ENCODE results near the gene TMED10. TPM values are rescaled to one million over a fixed set of nuclear protein-coding genes. Genes with fewer than 3 reads are reported as not detected.

The TMED10 gene
- total RNA-seq, 2 donors from 2014 or later: 320 to 397 TPM

DNA sequence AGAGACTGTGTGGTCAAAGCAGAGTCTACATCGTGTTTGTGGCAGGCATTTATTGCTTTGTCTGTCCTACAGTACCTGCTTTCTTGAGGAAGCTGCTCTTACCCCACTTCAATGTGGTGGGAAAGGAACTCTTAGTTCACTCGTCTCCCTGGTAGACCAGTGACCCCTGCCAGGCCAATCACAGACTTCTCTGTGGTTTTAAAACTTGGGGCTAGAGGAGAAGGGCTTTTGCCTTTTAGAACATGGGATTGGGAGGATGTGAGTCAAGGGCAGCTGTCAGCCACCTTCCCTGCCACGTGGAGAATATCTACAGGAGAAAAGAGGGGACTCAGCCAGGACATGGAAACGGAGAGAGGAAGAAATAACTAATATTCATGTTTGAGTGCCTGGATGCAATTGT is 36.8 kb upstream of the TMED10 start:
- Histone ChIP-seq H3K9me3 (no peaks in the 10 kb centered on the region), H3K36me3 (no peaks in the 10 kb centered on the region), H3K27ac (no peak overlapping the region), H3K4me3 (no peak overlapping the region), H3K27me3 (replicated peaks; ENCODE audit: insufficient read depth) (no peaks in the 10 kb centered on the region), H3K4me1 (replicated peaks) (no peaks in the 10 kb centered on the region)
- intact Hi-C loops (cut with DNase I): no loop called here
- TF ChIP-seq POLR2AphosphoS5 (IDR thresholded peaks at IDR 0.05): no peak
- no peak for TF ChIP-seq POLR2A (IDR thresholded peaks at IDR 0.05)
- TF ChIP-seq, protein P1, sequence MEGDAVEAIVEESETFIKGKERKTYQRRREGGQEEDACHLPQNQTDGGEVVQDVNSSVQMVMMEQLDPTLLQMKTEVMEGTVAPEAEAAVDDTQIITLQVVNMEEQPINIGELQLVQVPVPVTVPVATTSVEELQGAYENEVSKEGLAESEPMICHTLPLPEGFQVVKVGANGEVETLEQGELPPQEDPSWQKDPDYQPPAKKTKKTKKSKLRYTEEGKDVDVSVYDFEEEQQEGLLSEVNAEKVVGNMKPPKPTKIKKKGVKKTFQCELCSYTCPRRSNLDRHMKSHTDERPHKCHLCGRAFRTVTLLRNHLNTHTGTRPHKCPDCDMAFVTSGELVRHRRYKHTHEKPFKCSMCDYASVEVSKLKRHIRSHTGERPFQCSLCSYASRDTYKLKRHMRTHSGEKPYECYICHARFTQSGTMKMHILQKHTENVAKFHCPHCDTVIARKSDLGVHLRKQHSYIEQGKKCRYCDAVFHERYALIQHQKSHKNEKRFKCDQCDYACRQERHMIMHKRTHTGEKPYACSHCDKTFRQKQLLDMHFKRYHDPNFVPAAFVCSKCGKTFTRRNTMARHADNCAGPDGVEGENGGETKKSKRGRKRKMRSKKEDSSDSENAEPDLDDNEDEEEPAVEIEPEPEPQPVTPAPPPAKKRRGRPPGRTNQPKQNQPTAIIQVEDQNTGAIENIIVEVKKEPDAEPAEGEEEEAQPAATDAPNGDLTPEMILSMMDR (IDR thresholded peaks at IDR 0.05): no peak
- no peak for DNase-seq (ENCODE audit: low spot score)
- 60% methylated on average over 4 of the region's 4 CpGs for WGBS

DNA sequence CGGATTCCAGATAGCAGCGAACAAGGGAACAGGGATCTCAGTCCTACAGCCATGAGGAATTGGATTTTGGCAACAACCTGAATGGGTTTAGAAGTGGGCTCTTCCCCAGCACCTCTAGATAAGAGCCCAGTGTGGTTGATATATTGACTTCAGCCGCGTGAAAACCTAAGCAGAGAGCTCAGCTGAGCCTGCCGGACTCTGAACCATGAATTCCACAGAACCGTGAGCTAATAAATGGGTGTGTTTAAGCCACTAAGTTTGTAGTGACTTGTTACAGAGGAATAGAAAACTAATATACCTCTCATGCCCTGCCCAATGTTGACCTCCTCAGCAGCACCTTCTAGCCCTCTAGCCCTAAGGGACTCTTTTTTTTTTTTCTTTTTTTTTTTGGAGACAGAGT is 32.4 kb upstream of the TMED10 start:
- intact Hi-C loops (cut with DNase I): no loop called here
- H3K9me3 ChIP-seq: no peaks in the 10 kb centered on the region
- H3K27ac ChIP-seq: no peak overlapping the region
- H3K4me3 ChIP-seq: no peak overlapping the region
- DNase-seq (ENCODE audit: low spot score): no peak
- no peaks in the 10 kb centered on the region for H3K27me3 ChIP-seq (replicated peaks; ENCODE audit: insufficient read depth)
- TF ChIP-seq POLR2AphosphoS5 (IDR thresholded peaks at IDR 0.05) (no peak), POLR2A (IDR thresholded peaks at IDR 0.05) (no peak)
- TF ChIP-seq, protein P1 (IDR thresholded peaks at IDR 0.05): no peak
- WGBS: 88% methylated on average over 6 of the region's 6 CpGs
- H3K4me1 ChIP-seq (replicated peaks): no peaks in the 10 kb centered on the region
- no peaks in the 10 kb centered on the region for H3K36me3 ChIP-seq

DNA sequence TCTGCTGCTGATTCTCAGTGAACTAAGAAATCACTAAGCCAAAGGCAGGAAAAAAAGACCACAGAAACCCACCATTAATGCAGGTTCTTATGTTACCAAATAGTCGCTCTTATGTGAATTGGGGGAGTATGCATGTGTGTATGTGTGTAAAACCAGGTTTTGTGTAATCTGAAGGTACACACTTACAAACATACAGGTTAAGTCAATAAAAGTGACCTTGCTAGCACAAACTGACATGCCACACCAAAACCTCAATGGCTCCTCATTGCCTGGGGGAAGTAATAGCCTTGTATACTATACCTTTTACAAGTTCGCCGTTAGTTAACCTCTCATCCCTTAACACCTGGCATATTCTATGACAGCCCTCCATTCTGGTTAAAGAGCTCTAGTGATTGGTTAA is 29.8 kb upstream of the TMED10 start:
- no peaks in the 10 kb centered on the region for H3K9me3 ChIP-seq
- intact Hi-C loops (cut with DNase I): no loop called here
- no peaks in the 10 kb centered on the region for H3K27me3 ChIP-seq (replicated peaks; ENCODE audit: insufficient read depth)
- TF ChIP-seq, protein P1 (IDR thresholded peaks at IDR 0.05): no peak
- TF ChIP-seq POLR2AphosphoS5 (IDR thresholded peaks at IDR 0.05): no peak
- no peak for TF ChIP-seq POLR2A (IDR thresholded peaks at IDR 0.05)
- DNase-seq (ENCODE audit: low spot score): no peak
- no peaks in the 10 kb centered on the region for H3K4me1 ChIP-seq (replicated peaks)
- no peaks in the 10 kb centered on the region for H3K36me3 ChIP-seq
- 81% methylated on average over 3 of the region's 3 CpGs for WGBS
- H3K4me3 ChIP-seq: no peak overlapping the region
- no peak overlapping the region for H3K27ac ChIP-seq

DNA sequence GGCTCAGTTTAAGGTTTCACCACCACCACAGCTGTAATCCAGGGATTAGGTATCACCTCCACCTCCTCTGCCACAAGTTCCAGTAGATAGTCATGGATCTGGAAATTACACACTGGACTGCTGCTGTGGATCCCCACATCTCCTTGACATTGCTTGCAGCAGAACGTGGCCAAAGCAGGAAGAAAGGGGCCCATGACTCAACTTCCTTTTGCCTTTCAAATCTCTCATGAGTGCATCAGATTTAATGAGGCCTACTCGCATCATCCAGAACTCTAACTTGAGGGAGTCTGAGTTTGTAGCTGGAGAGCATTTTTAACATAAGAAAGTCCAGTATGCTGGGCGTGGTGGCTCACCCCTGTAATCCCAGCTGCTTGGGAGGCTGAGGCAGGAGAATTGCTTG is 29.2 kb upstream of the TMED10 start:
- H3K9me3 ChIP-seq: no peaks in the 10 kb centered on the region
- WGBS: 94% methylated on average over 3 of the region's 3 CpGs
- no peak for DNase-seq (ENCODE audit: low spot score)
- no peaks in the 10 kb centered on the region for H3K4me1 ChIP-seq (replicated peaks)
- intact Hi-C loops (cut with DNase I): no loop called here
- H3K27ac ChIP-seq: no peak overlapping the region
- TF ChIP-seq POLR2A (IDR thresholded peaks at IDR 0.05) (no peak), POLR2AphosphoS5 (IDR thresholded peaks at IDR 0.05) (no peak)
- TF ChIP-seq, protein P1 (IDR thresholded peaks at IDR 0.05): no peak
- no peaks in the 10 kb centered on the region for H3K27me3 ChIP-seq (replicated peaks; ENCODE audit: insufficient read depth)
- no peaks in the 10 kb centered on the region for H3K36me3 ChIP-seq
- no peak overlapping the region for H3K4me3 ChIP-seq

DNA sequence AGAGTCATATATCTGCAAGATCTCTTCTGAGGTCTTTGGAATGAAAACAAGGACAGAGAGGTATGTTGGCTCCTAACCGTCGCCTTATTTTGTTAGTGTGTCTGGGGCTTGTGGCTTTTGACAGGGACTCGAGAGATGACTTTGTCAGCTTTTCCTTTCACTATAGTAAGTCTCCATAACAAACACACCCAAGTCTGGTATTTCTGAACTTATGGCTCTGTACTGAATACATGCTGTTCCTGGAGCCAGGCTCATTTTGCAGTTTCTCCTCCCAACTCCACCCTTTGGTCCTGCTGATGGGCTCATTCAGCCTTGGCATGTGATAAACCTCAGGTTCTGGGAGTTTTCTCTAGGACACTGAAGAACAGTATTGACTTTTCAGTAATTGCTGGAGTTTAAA is 27.7 kb upstream of the TMED10 start:
- no peak for DNase-seq (ENCODE audit: low spot score)
- 50% methylated on average over 3 of the region's 3 CpGs for WGBS
- intact Hi-C loops (cut with DNase I): no loop called here

More for the DNA sequence above, 27.7 kb upstream of the TMED10 start:
- H3K4me1 ChIP-seq (replicated peaks): peaks cover 4% of the 10 kb centered on the region
- H3K27me3 ChIP-seq (replicated peaks; ENCODE audit: insufficient read depth): no peaks in the 10 kb centered on the region
- no peaks in the 10 kb centered on the region for H3K9me3 ChIP-seq
- TF ChIP-seq POLR2A (IDR thresholded peaks at IDR 0.05): no peak
- no peak for TF ChIP-seq POLR2AphosphoS5 (IDR thresholded peaks at IDR 0.05)
- TF ChIP-seq, protein P1 (IDR thresholded peaks at IDR 0.05): no peak
- H3K27ac ChIP-seq: no peak overlapping the region
- H3K4me3 ChIP-seq: no peak overlapping the region
- no peaks in the 10 kb centered on the region for H3K36me3 ChIP-seq

Measured in prostate gland (tissue), 2 donors.